Renal cortex interstitium (tissue), 11 donors: ENCODE data around the gene HNRNPC. TPM values are rescaled to one million over a fixed set of nuclear protein-coding genes. Genes with fewer than 3 reads are reported as not detected.
A peak's percentile ranks its signal among the peaks of the same experiment; 100 is the strongest.
"Not testable (repeated sequence)": the region's sequence is repeated elsewhere in the genome, so short reads cannot be mapped to it uniquely, and the experiment has no call there.

Experiments
- DNase-seq, 11 donors: peaks; one replicate each; pipeline ENCODE4 v3.0.0-alpha.2; 2013; ENCODE audit warnings: low read depth in 9 of 11, low spot score in 4 of 11; ENCODE audit errors: extremely low read depth in 1 of 11
- polyA plus RNA-seq, 3 donors: library from polyadenylated mRNA; unstranded; fragments of 120-200 nt; gene quantifications; one replicate each; pipeline ENCODE4 v1.2.1, GENCODE V29; 2013; ENCODE audit not compliant: insufficient read length in 3 of 3

The HNRNPC gene
- polyA plus RNA-seq, 3 donors: 833 to 1,041 (median 977) TPM

- DNase-seq: no peak
These were observed 17.9 kb upstream of the HNRNPC start for GRCh38 chr14:21287168-21287567.

- DNase-seq: not testable (repeated sequence)
These were observed 17.3 kb upstream of the HNRNPC start for GRCh38 chr14:21286516-21286915.

- not testable (repeated sequence) for DNase-seq
These were observed 12.7 kb upstream of the HNRNPC start for GRCh38 chr14:21281917-21282316.

GRCh38 chr14:21279783-21280182 is 10.5 kb upstream of the HNRNPC start, which contains the start of gene RPGRIP1:
Gene RPGRIP1 (plus strand): TSS chr14:21280083. CDS start chr14:21287977, 7,894 bp downstream.
- DNase-seq: no peak

DNA sequence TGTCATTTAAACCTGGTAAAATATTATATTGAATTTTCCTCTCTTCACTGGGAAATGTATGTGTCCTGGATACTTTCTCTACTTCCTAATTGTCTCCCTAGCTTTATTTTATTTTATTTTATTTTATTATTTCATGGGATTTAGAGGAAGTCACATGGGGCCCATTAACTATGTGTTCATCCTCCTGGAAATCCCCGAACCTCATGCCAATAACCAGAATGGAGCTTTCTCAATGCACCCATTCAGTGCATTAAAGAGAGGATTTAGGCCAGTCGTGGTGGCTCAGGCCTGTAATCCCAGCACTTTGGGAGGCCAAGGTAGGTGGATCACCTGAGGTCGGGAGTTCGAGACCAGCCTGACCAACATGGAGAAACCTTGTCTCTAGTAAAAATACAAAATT is 9.4 kb upstream of the HNRNPC start:
- DNase-seq: no peak

GRCh38 chr14:21275261-21275858 is 6.1 kb upstream of the HNRNPC start:
- DNase-seq: no peak

- DNase-seq: not testable (repeated sequence)
These were observed 3.4 kb upstream of the HNRNPC start for GRCh38 chr14:21272661-21273060.

GRCh38 chr14:21268617-21269251 is 508 bp downstream of the HNRNPC start:
- DNase-seq: peak in 10 of 11 donors; percentile 41 to 72 (median 56)

DNA sequence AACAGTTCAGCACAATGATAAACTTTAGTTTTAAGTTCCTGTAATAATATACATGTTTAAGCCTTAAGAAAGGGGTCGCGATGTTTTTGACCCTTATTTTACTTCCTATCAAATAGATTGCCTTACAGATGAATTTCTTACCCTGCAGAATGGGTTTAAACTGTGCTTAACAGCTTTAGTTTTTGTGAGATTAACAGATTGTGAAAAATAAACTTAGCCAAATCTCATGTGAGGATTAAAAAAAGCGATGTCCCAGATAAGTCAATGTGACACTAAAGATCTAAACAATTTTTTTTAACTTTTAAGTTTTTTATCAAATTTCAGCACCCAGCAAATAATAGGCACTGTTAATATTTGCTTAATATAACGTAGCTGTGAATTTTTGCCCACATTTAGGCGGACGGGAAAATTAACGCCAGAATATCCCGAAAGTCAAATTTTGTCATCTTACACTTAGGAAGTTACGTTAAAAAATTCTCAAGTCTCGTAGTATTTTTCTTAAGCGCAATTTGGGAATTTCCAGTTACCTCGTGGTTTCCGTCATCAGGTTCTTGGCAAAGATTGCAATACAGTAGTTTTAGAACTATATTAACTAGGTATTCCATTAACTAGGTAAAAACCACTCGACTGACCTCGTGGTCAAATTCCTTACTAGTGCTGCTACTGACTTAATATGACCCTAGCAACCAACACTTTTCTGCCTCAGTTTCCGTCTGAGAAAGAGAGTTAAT is 1.2 kb downstream of the HNRNPC start:
- DNase-seq: peak in 3 of 11 donors; percentile 25 to 37 (median 36)

DNA sequence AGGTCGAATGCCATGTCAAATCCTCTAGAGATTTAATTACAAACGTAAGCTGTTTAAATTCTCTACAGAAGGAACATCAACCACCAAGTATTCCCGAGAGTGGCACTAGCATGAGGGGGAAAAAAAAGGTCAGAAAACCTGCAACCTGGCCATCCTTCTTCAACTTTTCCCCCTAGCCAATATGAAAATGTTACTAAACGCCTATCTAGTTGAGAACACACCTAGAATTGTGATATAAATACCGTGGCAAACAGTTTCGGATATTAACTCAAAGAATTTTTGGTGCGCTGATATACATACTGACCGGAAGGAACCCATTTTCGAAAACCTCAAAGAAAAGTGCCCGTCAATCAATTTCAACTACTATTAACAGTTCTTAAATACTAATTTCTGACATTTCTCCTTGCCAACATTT is 1.8 kb downstream of the HNRNPC start:
- DNase-seq: no peak

- no peak for DNase-seq
These were observed 5.0 kb downstream of the HNRNPC start for GRCh38 chr14:21264025-21264801.

DNA sequence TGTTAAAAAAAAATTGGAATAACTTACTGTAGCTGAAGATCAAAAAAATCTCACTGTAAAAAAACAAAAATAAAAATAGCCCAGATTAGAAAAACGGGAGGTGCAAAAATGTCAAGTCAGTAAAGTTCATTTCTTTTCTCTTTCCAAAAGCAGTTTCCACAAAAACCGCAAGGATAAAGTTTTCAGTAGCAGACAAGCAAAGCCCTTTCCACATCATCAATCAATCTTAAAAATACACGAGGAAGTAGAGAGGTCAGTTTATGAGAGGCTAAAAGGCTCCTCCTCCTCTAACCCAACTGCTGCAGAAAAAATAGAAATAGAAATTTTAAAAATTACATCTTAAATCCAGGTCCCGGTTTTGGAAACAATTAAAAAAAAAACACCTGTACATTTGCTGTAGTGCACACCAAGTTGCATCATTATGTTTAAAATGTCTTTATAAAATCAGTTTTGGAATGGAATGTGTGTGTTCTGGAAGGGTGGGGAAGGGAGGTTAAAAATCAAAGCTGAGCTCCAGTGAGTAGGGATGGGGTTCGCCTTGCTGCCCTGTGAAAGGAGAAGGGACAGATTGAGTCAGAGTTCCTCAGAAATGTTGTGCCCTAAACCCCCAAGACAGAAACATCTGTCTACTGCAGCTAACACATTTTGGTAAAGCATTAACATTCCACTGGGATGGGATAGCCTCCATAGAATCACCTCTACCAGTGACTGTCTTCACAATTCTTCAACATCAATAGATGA is 5.8 kb downstream of the HNRNPC start:
- DNase-seq: no peak

DNA sequence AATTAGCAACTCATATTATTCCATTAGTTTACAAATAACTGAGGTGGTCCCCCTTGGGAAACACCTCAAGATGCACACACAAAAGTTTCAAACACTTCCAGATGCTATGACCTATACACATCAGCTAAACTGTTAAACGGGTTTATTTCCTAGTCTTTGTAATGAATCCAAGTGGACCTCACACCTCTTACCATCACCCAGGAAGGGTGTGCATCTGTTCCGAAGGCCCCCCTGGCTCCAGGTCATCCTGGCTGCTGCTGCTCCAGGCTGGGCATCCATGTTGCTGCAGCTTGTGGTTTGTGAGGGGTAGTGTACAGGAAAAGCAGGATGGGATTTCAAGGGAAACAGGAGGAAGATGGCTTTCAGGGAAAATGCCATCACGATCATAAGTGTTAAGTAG is 6.8 kb downstream of the HNRNPC start:
- DNase-seq: no peak

GRCh38 chr14:21261824-21262223 is 7.4 kb downstream of the HNRNPC start:
- no peak for DNase-seq

GRCh38 chr14:21258889-21259787 is 10.1 kb downstream of the HNRNPC start:
- DNase-seq: no peak

- DNase-seq: no peak
These were observed 11.0 kb downstream of the HNRNPC start for GRCh38 chr14:21258005-21258888.

GRCh38 chr14:21257394-21257909 is 11.8 kb downstream of the HNRNPC start:
- DNase-seq: no peak
